ENCODE results near the gene MACROD2.

MACROD2 gene

GRCh38 chr20:16078172-16078898, 2083.0 kb downstream of the MACROD2 start:
- TF ChIP-seq CTCF (IDR thresholded peaks at IDR 0.05; ENCODE audit: borderline replicate concordance, insufficient read depth, low read depth, low read length), result no peak
- no peak overlapping the region for H3K4me3 ChIP-seq (ENCODE audit: low read depth, low read length)

- H3K4me3 ChIP-seq (ENCODE audit: low read depth, low read length), result no peak overlapping the region
- no peak for TF ChIP-seq CTCF (IDR thresholded peaks at IDR 0.05; ENCODE audit: borderline replicate concordance, insufficient read depth, low read depth, low read length)
These were observed 2086.1 kb downstream of the MACROD2 start for GRCh38 chr20:16081421-16081820.

- no peak for TF ChIP-seq CTCF (IDR thresholded peaks at IDR 0.05; ENCODE audit: borderline replicate concordance, insufficient read depth, low read depth, low read length)
- H3K4me3 ChIP-seq (ENCODE audit: low read depth, low read length), result no peak overlapping the region
These were observed 2086.8 kb downstream of the MACROD2 start for GRCh38 chr20:16082051-16082550.

GRCh38 chr20:16083639-16084280, 2088.4 kb downstream of the MACROD2 start:
- no peak overlapping the region for H3K4me3 ChIP-seq (ENCODE audit: low read depth, low read length)
- TF ChIP-seq CTCF (IDR thresholded peaks at IDR 0.05; ENCODE audit: borderline replicate concordance, insufficient read depth, low read depth, low read length), result no peak

GRCh38 chr20:16095226-16095625, 2099.9 kb downstream of the MACROD2 start:
- no peak overlapping the region for H3K4me3 ChIP-seq (ENCODE audit: low read depth, low read length)
- no peak for TF ChIP-seq CTCF (IDR thresholded peaks at IDR 0.05; ENCODE audit: borderline replicate concordance, insufficient read depth, low read depth, low read length)

- TF ChIP-seq CTCF (IDR thresholded peaks at IDR 0.05; ENCODE audit: borderline replicate concordance, insufficient read depth, low read depth, low read length), result no peak
- no peak overlapping the region for H3K4me3 ChIP-seq (ENCODE audit: low read depth, low read length)
These were observed 2101.5 kb downstream of the MACROD2 start for GRCh38 chr20:16096756-16097326.

All from GM12875 (cell line).